Skeletal muscle tissue (tissue), 4 donors: ENCODE data around the gene SERP2. TPM values are rescaled to one million over a fixed set of nuclear protein-coding genes. Genes with fewer than 3 reads are reported as not detected.

Experiments
- H3K27ac ChIP-seq: one replicate; pipeline ENCODE4 v1.7.0; 2013; ENCODE audit warnings: mild to moderate bottlenecking, low read depth, low read length, inconsistent platforms
- H3K27me3 ChIP-seq, 3 donors: one replicate each; pipeline ENCODE4 v1.7.0; 2013; ENCODE audit warnings: low read length in 3 of 3; ENCODE audit not compliant: control insufficient read depth in 3 of 3, insufficient read depth in 3 of 3
- H3K36me3 ChIP-seq, 3 donors: one replicate each; pipeline ENCODE4 v1.7.0; 2013; ENCODE audit warnings: low read length in 3 of 3; ENCODE audit not compliant: control insufficient read depth in 3 of 3, insufficient read depth in 3 of 3
- H3K4me1 ChIP-seq, 3 donors: one replicate each; pipeline ENCODE4 v1.7.0; 2013; ENCODE audit warnings: low read length in 3 of 3, mild to moderate bottlenecking in 3 of 3; ENCODE audit not compliant: control insufficient read depth in 3 of 3, insufficient read depth in 3 of 3
- H3K4me3 ChIP-seq, 3 donors: one replicate each; pipeline ENCODE4 v1.7.0; 2013; ENCODE audit warnings: low read length in 3 of 3
- H3K9ac ChIP-seq, 3 donors: one replicate each; pipeline ENCODE4 v1.7.0; 2013; ENCODE audit warnings: low read length in 3 of 3, mild to moderate bottlenecking in 3 of 3, moderate library complexity in 2 of 3, low read depth in 1 of 3
- H3K9me3 ChIP-seq, 3 donors: one replicate each; pipeline ENCODE4 v1.7.0; 2013; ENCODE audit warnings: low read length in 3 of 3; ENCODE audit not compliant: control insufficient read depth in 3 of 3
- total RNA-seq: library from RNA; depleted of rRNA; stranded (reverse); fragments of >200 nt; gene quantifications from one replicate; pipeline ENCODE4 v1.2.3, GENCODE V29; 2014
- donor health status: Osteomylitis.

The SERP2 gene
- total RNA-seq, 1 donor from 2014 or later, result 5.7 TPM

DNA sequence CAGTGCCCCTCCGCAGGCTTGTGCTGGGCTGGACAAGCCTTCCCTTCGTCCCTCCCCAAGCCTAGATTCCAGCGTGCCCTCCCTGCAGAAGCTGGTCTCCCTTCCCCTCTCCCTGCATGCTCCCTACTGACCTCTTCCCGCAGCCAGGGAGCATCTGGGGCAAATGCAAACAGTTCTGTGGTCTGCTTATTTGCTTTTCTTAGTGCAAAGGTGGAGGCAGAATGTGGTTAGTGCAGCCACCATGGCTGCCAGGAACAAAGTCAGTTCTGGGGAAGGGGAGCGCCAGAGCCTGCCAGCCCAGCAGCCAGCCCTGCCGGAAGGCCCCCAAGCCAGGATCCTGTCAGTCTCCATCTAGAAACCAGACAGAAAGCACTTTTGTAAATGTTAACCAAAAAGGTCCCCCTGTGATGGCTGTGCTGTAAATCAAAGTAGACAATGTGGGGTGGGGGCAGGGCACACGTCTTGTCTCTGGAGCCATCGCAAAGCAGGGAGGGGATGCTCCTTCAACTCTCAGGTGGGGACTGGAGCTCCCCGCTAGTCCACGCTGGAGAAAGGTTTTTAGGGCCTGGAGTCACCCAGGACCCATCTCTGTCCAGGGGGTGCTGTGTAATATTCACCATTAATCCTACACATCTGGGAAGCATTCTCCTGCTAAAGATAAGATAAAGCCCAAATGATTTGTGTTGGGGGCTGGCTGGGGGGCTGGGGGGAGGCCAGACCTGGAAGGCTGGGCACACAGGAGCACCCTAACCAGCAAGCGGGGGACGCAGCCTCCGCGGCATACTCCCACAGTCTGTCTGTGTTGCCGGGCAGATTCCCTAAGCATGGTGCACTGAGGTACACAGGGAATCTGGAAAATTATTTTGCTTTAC, 30.9 kb downstream of the SERP2 start:
- no peak overlapping the region for H3K4me3 ChIP-seq
- no peaks in the 10 kb centered on the region for H3K4me1 ChIP-seq
- H3K9me3 ChIP-seq, result no peaks in the 10 kb centered on the region
- H3K9ac ChIP-seq, result no peak overlapping the region
- H3K36me3 ChIP-seq, result no peaks in the 10 kb centered on the region
- H3K27ac ChIP-seq, result no peak overlapping the region
- peaks cover 0 to 5% (median 3%) of the 10 kb centered on the region in 3 donors for H3K27me3 ChIP-seq

DNA sequence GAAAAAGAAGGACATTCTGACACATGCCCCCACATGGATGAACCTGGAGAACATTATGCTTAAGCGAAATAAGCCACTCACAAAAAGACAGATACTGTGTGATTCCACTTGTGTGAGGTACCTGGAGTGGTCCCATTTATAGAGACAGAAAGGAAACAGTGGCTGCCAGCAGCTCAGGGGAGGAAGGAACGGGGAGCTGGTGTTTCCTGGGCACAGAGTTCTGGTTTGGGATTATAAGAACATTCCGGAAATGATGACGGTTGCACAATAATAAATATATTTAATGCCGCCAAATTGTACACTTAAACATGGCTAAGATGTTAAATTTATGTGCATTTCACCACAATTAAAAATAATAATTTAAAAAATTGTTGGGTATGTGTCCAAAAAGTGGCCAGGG, 33.0 kb downstream of the SERP2 start:
- no peak overlapping the region for H3K27ac ChIP-seq
- no peaks in the 10 kb centered on the region for H3K36me3 ChIP-seq
- H3K27me3 ChIP-seq, result peaks cover 0 to 3% (median 0%) of the 10 kb centered on the region in 3 donors
- no peak overlapping the region for H3K4me3 ChIP-seq
- no peak overlapping the region for H3K9ac ChIP-seq
- H3K9me3 ChIP-seq, result no peaks in the 10 kb centered on the region
- no peaks in the 10 kb centered on the region for H3K4me1 ChIP-seq

DNA sequence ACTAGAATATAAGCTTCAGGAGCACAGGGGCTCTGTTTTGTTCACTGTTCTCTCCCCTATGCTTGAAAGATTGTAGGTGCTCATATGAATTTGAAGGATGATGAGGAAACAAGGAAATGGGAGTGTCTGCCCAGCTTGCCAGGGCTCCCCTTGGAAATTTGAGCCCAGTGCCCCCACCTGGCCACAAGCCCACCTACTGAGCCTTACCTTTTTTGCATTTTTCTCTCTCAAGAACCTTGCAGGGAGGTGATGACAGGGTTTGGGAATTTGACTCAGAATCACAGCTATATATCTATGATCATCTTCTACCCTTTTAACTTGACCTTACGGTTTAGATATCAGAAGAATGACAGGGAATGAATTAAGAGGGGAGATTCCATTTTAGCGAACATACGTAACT, 33.8 kb downstream of the SERP2 start:
- Histone ChIP-seq H3K36me3 (no peaks in the 10 kb centered on the region), H3K4me3 (no peak overlapping the region), H3K9me3 (no peaks in the 10 kb centered on the region), H3K9ac (no peak overlapping the region), H3K27ac (no peak overlapping the region), H3K27me3 (peaks cover 0 to 3% (median 0%) of the 10 kb centered on the region in 3 donors), H3K4me1 (no peaks in the 10 kb centered on the region)

DNA sequence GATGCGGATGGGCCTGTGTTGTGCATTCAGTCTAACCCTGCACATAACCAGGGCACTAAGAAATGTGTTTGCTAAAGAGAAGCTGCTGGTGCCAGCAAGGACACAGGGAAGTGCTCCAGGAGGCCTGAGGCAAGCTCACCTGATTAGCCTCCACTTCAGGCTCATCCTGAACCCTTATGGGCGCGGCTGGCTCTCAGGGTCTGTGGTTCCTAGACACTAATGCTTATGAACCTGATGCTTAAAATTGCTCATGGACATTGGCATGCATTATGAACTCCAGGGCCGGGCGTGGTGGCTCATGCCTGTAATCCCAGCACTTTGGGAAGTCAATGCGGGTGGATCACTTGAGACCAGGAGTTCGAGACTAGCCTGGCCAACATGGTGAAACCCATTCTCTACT, 34.3 kb downstream of the SERP2 start:
- no peaks in the 10 kb centered on the region for H3K9me3 ChIP-seq
- peaks cover 0 to 3% (median 0%) of the 10 kb centered on the region in 3 donors for H3K27me3 ChIP-seq
- H3K9ac ChIP-seq, result no peak overlapping the region
- H3K4me3 ChIP-seq, result no peak overlapping the region
- no peak overlapping the region for H3K27ac ChIP-seq
- no peaks in the 10 kb centered on the region for H3K36me3 ChIP-seq
- no peaks in the 10 kb centered on the region for H3K4me1 ChIP-seq

DNA sequence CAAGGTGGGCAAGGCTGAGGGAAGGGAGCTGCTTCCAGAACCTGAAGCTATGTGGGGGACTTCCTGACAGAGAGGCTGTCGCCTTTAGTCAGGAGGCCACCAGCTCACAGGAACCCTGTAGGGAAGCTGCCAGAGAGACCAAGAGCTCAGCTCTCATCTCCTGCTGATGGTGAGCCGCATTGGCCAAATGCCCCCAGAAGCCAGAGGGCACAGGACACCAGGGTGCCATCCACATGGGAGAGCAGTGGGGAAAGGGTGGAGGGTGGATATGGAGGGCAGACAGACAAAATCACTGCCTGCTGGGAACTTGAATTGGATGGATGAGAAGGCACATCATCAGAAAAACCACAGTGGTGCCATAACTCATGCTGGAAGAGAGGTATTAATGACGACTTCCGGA, 36.0 kb downstream of the SERP2 start:
- Histone ChIP-seq H3K9me3 (no peaks in the 10 kb centered on the region), H3K36me3 (no peaks in the 10 kb centered on the region), H3K4me1 (no peaks in the 10 kb centered on the region), H3K27me3 (no peaks in the 10 kb centered on the region), H3K4me3 (no peak overlapping the region), H3K27ac (no peak overlapping the region), H3K9ac (no peak overlapping the region)

DNA sequence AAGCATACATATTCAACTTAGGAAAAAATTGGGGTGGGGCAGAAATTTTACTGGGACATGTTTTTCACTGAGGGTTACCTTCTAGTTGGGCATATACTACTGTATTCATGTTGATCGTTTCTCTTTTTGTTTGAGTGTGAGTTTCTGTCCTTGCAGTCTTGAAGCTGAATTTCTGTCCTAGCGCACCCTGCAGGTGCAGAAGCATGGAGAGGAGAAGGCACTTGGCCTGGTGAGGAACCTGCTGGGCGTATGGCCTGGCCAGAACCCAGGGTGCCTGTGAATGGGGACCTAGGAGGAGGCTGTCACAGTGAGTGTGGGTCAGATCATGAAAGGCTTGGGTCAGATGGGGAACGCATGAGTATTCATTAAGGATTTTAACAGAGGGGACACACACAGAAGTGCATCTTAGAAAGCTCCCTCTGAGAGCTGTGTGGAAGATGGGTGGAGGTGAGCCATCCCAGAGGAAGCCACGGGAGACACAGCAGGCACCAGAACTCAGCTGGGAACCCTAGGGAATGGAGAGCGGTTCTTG, 36.8 kb downstream of the SERP2 start:
- H3K4me1 ChIP-seq, result no peaks in the 10 kb centered on the region
- no peaks in the 10 kb centered on the region for H3K36me3 ChIP-seq
- no peak overlapping the region for H3K9ac ChIP-seq
- no peak overlapping the region for H3K4me3 ChIP-seq
- H3K27me3 ChIP-seq, result no peaks in the 10 kb centered on the region
- no peaks in the 10 kb centered on the region for H3K9me3 ChIP-seq
- H3K27ac ChIP-seq, result no peak overlapping the region

DNA sequence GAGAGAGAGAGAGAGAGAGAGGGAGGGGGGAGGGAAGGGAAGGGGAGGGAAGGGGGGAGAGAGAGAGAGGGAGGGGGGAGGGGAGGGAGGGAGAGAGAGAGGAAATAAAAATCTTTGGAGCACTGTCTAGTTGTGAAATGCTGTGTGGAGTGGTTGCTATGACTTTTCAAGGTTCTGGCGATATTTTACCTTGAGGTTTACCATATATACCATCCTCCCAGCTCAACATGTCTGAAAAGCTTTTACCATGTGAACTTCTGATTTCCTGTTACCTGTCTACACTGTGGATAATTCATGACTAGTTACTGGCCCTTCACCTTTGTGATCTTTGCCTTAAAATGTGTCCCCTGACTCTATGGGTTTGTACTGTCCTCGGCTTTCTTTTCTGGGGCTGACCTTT, 38.2 kb downstream of the SERP2 start:
- H3K36me3 ChIP-seq, result no peaks in the 10 kb centered on the region
- no peaks in the 10 kb centered on the region for H3K9me3 ChIP-seq
- no peaks in the 10 kb centered on the region for H3K27me3 ChIP-seq
- no peak overlapping the region for H3K9ac ChIP-seq
- H3K27ac ChIP-seq, result no peak overlapping the region
- H3K4me3 ChIP-seq, result no peak overlapping the region
- no peaks in the 10 kb centered on the region for H3K4me1 ChIP-seq

DNA sequence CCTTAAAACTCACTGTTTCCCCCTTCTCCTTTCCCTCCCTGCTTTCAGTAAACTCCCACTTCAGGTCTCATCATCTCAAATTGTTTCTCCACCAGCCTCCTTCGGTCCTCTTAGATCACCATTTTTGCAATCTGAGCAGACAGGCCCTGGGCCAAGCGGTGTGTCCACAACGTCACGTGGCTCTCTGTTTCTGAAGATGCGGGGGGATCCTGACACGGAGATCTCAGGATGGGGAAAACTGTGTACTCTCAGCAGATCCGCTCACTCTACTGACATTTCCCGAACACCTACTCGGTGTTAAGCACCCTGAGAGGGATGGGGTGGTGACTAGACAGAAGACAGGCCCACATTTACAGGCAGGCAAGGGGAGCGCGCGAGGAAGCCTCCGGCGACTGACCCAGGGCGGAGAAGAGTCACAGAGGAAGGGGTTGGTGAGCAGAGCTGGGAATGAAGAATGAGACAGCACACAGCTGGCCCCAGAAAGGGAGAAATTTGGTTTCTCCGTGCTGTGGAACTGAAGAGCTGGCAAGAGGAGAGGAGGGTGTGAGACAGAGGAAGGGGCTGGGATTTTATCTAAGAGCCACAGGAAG, 38.8 kb downstream of the SERP2 start:
- Histone ChIP-seq H3K27me3 (no peaks in the 10 kb centered on the region), H3K27ac (no peak overlapping the region), H3K36me3 (no peaks in the 10 kb centered on the region), H3K4me3 (no peak overlapping the region), H3K9me3 (no peaks in the 10 kb centered on the region), H3K9ac (no peak overlapping the region), H3K4me1 (no peaks in the 10 kb centered on the region)

DNA sequence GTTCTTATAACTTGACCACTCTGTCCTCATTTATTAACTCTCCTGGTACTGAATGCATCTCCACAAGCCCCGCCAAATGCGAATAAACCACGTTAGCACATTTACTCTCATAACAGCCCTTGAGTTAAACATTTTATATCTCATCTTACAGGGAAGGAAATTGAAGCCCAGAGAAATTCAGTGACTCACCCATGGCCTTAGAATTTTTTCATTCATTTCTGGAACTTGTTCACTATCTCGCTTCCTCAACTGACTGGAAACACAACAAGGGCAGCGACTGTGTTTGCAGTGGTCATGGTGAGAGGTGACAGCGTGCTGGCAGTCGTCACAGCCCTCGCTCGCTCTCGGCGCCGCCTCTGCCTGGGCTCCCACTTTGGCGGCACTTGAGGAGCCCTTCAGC, 39.5 kb downstream of the SERP2 start:
- Histone ChIP-seq H3K9ac (no peak overlapping the region), H3K4me3 (no peak overlapping the region), H3K4me1 (no peaks in the 10 kb centered on the region), H3K27me3 (no peaks in the 10 kb centered on the region), H3K27ac (no peak overlapping the region), H3K9me3 (no peaks in the 10 kb centered on the region), H3K36me3 (no peaks in the 10 kb centered on the region)

DNA sequence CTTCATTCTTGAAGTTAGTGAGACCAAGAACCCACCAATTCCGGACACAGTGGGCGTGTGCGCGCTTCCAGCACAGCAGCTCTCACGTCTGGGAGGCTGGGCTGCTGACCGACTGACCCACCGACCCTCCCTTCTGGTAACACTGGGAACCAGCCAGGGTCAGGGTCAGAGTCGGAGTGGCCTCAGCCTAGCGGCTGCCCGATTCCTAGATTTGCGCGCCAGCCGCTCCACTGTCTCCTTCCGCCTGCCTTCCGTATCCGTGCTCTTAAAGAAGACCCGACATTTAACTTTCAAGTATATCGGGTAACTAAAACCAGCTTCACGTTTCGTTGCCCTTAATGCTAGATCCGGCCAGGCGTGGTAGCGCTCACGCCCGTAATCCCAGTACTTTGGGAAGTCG, 41.1 kb downstream of the SERP2 start:
- H3K27me3 ChIP-seq, result no peaks in the 10 kb centered on the region
- H3K4me1 ChIP-seq, result no peaks in the 10 kb centered on the region
- H3K4me3 ChIP-seq, result no peak overlapping the region
- no peak overlapping the region for H3K9ac ChIP-seq
- H3K36me3 ChIP-seq, result no peaks in the 10 kb centered on the region
- no peaks in the 10 kb centered on the region for H3K9me3 ChIP-seq
- no peak overlapping the region for H3K27ac ChIP-seq
